PFSK-1 (cell line): ENCODE data around the gene SLC7A7.

ENCODE experiments used
- POLR2AphosphoS5 ChIP-seq: IDR thresholded peaks from 2 replicates; pipeline ENCODE4 v1.6.1; 2012; ENCODE audit warnings: low read depth, mild to moderate bottlenecking, control low read depth, low read length, moderate library complexity
- TAF1 ChIP-seq: IDR thresholded peaks from 2 replicates; pipeline ENCODE4 v1.6.1; 2012; ENCODE audit warnings: low read length, control low read depth, borderline replicate concordance; ENCODE audit not compliant: insufficient read depth

- no peak for TF ChIP-seq TAF1
- no peak for TF ChIP-seq POLR2AphosphoS5
Measured at GRCh38 chr14:22846811-22847307, 31.6 kb upstream of the SLC7A7 start.
